NCI-H1105 (cell line): ENCODE measurements around the gene DPT.
"Not testable (repeated sequence)": the region's sequence is repeated elsewhere in the genome, so short reads cannot be mapped to it uniquely, and the experiment has no call there.

Experiments used
- DNase-seq: peaks from one replicate; lab custom pipeline; 2025; lab: John Stamatoyannopoulos, UW

Gene DPT

GRCh38 chr1:168728473-168729404, at the start of gene DPT:
DPT (minus strand) TSS chr1:168729206; CDS start chr1:168729174, 32 bp downstream.
- DNase-seq = no peak

- DNase-seq = no peak
Observed at GRCh38 chr1:168775366-168775765, 46.4 kb upstream of the DPT start.

- DNase-seq = no peak
Observed at GRCh38 chr1:168774241-168774640, 45.2 kb upstream of the DPT start.

GRCh38 chr1:168772428-168773060, 43.5 kb upstream of the DPT start:
- DNase-seq = no peak

- DNase-seq = no peak
Observed at GRCh38 chr1:168771104-168771630, 42.2 kb upstream of the DPT start.

GRCh38 chr1:168769893-168770292, 40.9 kb upstream of the DPT start:
- DNase-seq = not testable (repeated sequence)

- no peak for DNase-seq
Observed at GRCh38 chr1:168767894-168768584, 39.0 kb upstream of the DPT start.

- no peak for DNase-seq
Observed at GRCh38 chr1:168766568-168766967, 37.6 kb upstream of the DPT start.

GRCh38 chr1:168763031-168763430, 34.0 kb upstream of the DPT start:
- DNase-seq = no peak

GRCh38 chr1:168762473-168762872, 33.5 kb upstream of the DPT start:
- DNase-seq = no peak

- no peak for DNase-seq
Observed at GRCh38 chr1:168760781-168761180, 31.8 kb upstream of the DPT start.

GRCh38 chr1:168760241-168760640, 31.2 kb upstream of the DPT start:
- DNase-seq = no peak

GRCh38 chr1:168759077-168759476, 30.1 kb upstream of the DPT start:
- DNase-seq = no peak

GRCh38 chr1:168758503-168758902, 29.5 kb upstream of the DPT start:
- no peak for DNase-seq

GRCh38 chr1:168755800-168756418, 26.9 kb upstream of the DPT start:
- no peak for DNase-seq

- no peak for DNase-seq
Observed at GRCh38 chr1:168752171-168752832, 23.3 kb upstream of the DPT start.

GRCh38 chr1:168751195-168751650, 22.2 kb upstream of the DPT start:
- DNase-seq = no peak

GRCh38 chr1:168742994-168743650, 14.1 kb upstream of the DPT start:
- no peak for DNase-seq

- DNase-seq = no peak
Observed at GRCh38 chr1:168742386-168742785, 13.4 kb upstream of the DPT start.

GRCh38 chr1:168739908-168740307, 10.9 kb upstream of the DPT start:
- no peak for DNase-seq

GRCh38 chr1:168736520-168736919, 7.5 kb upstream of the DPT start:
- no peak for DNase-seq
